SK-N-SH (cell line): ENCODE measurements around the gene NLRP9.

Experiments used
- CTCF ChIP-seq: fragments of 200-600 bp; sonication (generic); IDR thresholded peaks from 2 replicates; pipeline ENCODE4 v1.6.1; 2017; ENCODE audit warnings: antibody characterized with exemption, mild to moderate bottlenecking, moderate library complexity
- MXI1 ChIP-seq: IDR thresholded peaks from 2 replicates; pipeline ENCODE4 v1.6.1; 2012; ENCODE audit warnings: mild to moderate bottlenecking, low read depth, low read length, improper control_type of control experiment
- NFIC ChIP-seq: IDR thresholded peaks from 2 replicates; pipeline ENCODE4 v1.4.0; 2012; ENCODE audit warnings: borderline replicate concordance
- PBX3 ChIP-seq: IDR thresholded peaks from 2 replicates; pipeline ENCODE4; 2012
- RAD21 ChIP-seq: IDR thresholded peaks from 2 replicates; pipeline ENCODE4 v1.6.1; 2012; ENCODE audit warnings: mild to moderate bottlenecking, low read length
- RCOR1 ChIP-seq: fragments of 150-350 bp; IDR thresholded peaks from 2 replicates; pipeline ENCODE4 v1.6.1; 2017; ENCODE audit warnings: antibody characterized with exemption, low read length
- REST ChIP-seq: IDR thresholded peaks from 2 replicates; pipeline ENCODE4 v1.6.1; 2012; ENCODE audit warnings: mild to moderate bottlenecking, low read depth, low read length, moderate library complexity
- TAF1 ChIP-seq: IDR thresholded peaks from 2 replicates; pipeline ENCODE4 v1.6.1; 2012; ENCODE audit warnings: low read depth, mild to moderate bottlenecking, low read length, moderate library complexity, borderline replicate concordance
- TCF12 ChIP-seq: IDR thresholded peaks from 2 replicates; pipeline ENCODE4 v1.4.0; 2012
- YY1 ChIP-seq: IDR thresholded peaks from 2 replicates; pipeline ENCODE4 v1.4.0; 2012; ENCODE audit warnings: low read depth, mild to moderate bottlenecking
- ZBTB33 ChIP-seq: IDR thresholded peaks from 2 replicates; pipeline ENCODE4 v1.4.0; 2012; ENCODE audit warnings: low read depth, borderline replicate concordance

- TF ChIP-seq YY1 (no peak), RAD21 (no peak), MXI1 (no peak), NFIC (no peak), TAF1 (no peak), CTCF (no peak), PBX3 (no peak), RCOR1 (no peak), TCF12 (no peak), ZBTB33 (no peak), REST (no peak)
These were observed 49.6 kb downstream of the NLRP9 start for GRCh38 chr19:55688422-55689218.
